Retinal pigment epithelial cell (primary cell): ENCODE data around the gene OR2AG2.

Experiments
- DNase-seq: peaks from one replicate; pipeline ENCODE4 v3.0.0-alpha.2; 2010; ENCODE audit warnings: low read depth
- H3K4me3 ChIP-seq: 2 replicates; pipeline ENCODE4 v1.5.1; 2011; ENCODE audit warnings: mild to moderate bottlenecking, low read length, control low read depth, moderate library complexity
- TF ChIP-seq, protein P1 (sequence below): conservative IDR thresholded peaks from 2 replicates; pipeline ENCODE4 v1.5.1; 2011; ENCODE audit warnings: low read depth, low read length, control low read depth, inconsistent platforms

The OR2AG2 gene

GRCh38 chr11:6755303-6755952 is 16.3 kb downstream of the OR2AG2 start:
- H3K4me3 ChIP-seq: no peak overlapping the region
- TF ChIP-seq, protein P1, sequence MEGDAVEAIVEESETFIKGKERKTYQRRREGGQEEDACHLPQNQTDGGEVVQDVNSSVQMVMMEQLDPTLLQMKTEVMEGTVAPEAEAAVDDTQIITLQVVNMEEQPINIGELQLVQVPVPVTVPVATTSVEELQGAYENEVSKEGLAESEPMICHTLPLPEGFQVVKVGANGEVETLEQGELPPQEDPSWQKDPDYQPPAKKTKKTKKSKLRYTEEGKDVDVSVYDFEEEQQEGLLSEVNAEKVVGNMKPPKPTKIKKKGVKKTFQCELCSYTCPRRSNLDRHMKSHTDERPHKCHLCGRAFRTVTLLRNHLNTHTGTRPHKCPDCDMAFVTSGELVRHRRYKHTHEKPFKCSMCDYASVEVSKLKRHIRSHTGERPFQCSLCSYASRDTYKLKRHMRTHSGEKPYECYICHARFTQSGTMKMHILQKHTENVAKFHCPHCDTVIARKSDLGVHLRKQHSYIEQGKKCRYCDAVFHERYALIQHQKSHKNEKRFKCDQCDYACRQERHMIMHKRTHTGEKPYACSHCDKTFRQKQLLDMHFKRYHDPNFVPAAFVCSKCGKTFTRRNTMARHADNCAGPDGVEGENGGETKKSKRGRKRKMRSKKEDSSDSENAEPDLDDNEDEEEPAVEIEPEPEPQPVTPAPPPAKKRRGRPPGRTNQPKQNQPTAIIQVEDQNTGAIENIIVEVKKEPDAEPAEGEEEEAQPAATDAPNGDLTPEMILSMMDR: peak; percentile 95
- DNase-seq: no peak

DNA sequence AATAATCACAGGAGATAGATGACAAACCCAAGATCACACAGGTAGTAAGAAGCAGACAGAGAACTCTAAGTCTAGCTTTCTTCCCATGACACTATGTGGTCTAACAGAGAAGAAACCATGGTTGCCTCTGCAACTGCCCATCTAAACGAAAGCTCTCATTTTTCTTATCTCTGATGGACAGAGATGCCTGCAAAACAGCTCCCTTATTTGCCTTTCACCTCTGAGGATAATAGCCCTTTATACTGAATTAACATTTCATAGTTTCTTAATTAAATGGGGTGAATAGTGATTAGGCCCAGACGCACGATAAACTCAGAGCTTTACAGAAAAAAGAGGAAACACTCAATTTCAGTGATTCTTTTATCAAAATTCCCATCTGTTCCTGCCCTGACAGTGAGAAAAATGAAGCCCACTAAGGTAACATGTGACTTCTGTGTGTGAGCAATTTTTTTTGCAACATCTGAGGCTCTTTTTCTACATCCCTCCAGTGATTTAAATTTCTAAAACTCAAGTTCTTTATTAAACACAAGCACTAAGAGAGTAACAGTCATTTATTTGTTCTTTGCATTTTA is 24.6 kb downstream of the OR2AG2 start:
- TF ChIP-seq, protein P1: no peak
- H3K4me3 ChIP-seq: no peak overlapping the region
- DNase-seq: no peak

DNA sequence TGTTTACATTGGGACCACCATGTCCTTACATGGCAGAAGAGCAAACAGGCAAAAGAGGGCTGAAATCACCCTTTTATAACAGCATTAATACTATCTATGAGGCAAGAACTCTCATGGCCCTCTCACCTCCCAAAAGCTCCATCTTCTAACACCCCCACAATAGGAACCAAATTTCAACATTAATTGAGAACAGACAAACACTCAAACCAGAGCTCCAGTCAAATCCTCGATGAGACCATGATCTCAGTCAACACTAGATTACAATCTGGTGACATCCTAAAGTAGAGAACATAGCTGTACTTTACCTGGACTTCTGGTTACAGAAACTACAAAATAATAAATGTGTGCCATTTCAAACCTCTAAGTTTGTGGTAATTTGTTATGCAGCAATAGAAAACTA is 25.1 kb downstream of the OR2AG2 start:
- TF ChIP-seq, protein P1: no peak
- no peak overlapping the region for H3K4me3 ChIP-seq
- no peak for DNase-seq

- no peak overlapping the region for H3K4me3 ChIP-seq
- DNase-seq: no peak
- TF ChIP-seq, protein P1: no peak
Observed at GRCh38 chr11:6746086-6746618, 25.6 kb downstream of the OR2AG2 start.

GRCh38 chr11:6745465-6746015 is 26.2 kb downstream of the OR2AG2 start:
- DNase-seq: no peak
- no peak overlapping the region for H3K4me3 ChIP-seq
- TF ChIP-seq, protein P1: no peak

DNA sequence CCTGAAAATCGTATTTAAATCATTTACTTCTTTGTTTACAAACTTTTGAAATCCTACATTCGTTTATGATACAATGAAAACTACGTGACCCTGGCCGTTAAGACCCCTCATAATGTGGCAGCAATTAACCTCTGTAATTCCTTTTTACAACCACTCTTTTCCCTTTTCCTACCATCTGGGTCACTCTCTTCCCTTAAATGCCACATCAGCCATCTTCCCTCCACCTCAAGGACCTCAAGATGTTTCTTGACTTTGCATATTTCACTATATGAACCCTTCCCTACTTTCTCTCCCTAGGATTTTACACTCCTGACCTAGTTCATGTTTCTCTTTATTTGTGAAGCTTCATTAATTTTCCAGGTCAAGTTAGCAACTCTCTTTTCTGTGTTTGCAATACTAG is 26.8 kb downstream of the OR2AG2 start:
- TF ChIP-seq, protein P1: no peak
- no peak for DNase-seq
- no peak overlapping the region for H3K4me3 ChIP-seq

DNA sequence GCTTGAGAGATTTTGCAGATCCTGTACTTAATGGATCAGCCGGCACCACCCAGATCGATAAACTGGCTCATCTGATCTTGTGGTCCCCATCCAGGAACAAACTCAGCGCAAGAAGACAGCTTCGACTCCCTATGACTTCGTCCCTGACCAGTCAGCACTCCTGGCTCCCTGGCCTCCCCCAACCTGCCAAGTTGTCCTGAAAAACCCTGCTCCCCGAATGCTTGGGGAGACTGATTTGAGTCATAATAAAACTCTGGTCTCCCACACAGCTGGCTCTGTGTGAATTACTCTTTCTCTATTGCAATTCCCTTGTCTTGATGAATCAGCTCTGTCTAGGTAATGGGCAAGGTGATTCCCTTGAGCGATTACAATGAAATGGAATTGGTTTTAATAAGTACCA is 29.5 kb downstream of the OR2AG2 start:
- TF ChIP-seq, protein P1: no peak
- H3K4me3 ChIP-seq: no peak overlapping the region
- DNase-seq: no peak
